IPS DF 6.9 (cell line): ENCODE measurements around the gene KIF1A.

Experiments
- DNase-seq: peaks from one replicate; pipeline ENCODE4 v3.0.0-alpha.2; 2013; ENCODE audit warnings: low read depth, low spot score
- H3K27ac ChIP-seq: one replicate; pipeline ENCODE4 v1.5.1; 2013; ENCODE audit warnings: low read length, control low read depth
- H3K27me3 ChIP-seq: 2 replicates; pipeline ENCODE4 v1.6.1; 2013; ENCODE audit warnings: mild to moderate bottlenecking, low read length; ENCODE audit not compliant: control insufficient read depth, insufficient read depth
- H3K36me3 ChIP-seq: 2 replicates; pipeline ENCODE4 v1.6.1; 2013; ENCODE audit warnings: low read length; ENCODE audit not compliant: control insufficient read depth, insufficient read depth
- H3K4me1 ChIP-seq: 2 replicates; pipeline ENCODE4 v1.6.1; 2013; ENCODE audit warnings: low read length; ENCODE audit not compliant: control insufficient read depth, insufficient read depth
- H3K4me3 ChIP-seq: 2 replicates; pipeline ENCODE4 v1.5.1; 2013; ENCODE audit warnings: mild to moderate bottlenecking, low read length
- H3K9me3 ChIP-seq: 2 replicates; pipeline ENCODE4 v1.6.1; 2013; ENCODE audit warnings: low read length, inconsistent platforms; ENCODE audit not compliant: control insufficient read depth, insufficient read depth
- WGBS: extraction: QIAGEN DNeasy Blood & Tissue Kit; methylation state at CpG from one replicate; pipeline ENCODE4 v1.1.7; 2013; ENCODE audit warnings: mixed read lengths, missing lambda C conversion rate; ENCODE audit not compliant: insufficient read length, insufficient coverage; 5-methylcytosine and 5-hydroxymethylcytosine counted together

Gene KIF1A

DNA sequence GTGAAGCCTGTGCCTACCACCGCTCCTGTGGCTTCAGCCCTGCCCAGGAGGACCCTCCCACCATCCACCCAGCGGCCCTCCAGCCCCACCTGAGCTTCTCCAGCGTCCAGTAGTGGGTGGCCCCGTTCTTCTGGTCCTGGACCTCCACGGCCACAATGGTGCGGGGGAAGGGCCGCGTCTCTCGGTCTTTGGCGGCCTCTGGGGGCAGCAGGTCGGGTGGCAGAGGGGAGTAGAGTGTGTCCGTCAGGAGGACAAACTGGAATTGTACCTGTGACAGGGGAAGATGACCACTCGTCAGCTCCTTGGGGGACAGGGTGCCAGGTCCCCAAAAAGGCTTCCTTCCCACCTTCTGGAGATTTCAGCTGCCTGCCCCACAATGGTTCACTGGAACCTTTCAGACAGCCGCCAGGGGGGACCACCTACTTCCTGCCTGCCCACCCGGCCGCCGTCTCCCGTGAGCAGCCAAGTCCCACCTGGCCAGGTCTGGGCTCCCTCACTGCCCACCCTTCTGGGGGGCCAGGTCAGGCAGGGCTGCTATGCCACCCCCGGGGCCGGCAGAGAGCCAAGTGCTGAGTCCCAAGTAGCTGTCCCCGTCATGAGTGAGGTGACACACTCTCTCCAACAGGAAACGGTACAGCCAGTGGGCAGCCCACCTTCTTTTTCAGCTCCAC lies 59.3 kb downstream of the KIF1A start:
- no CpG with 5 or more reads among the region's 22 CpGs for WGBS
- H3K27me3 ChIP-seq, result no peaks in the 10 kb centered on the region
- H3K4me3 ChIP-seq, result no peak overlapping the region
- DNase-seq, result no peak
- H3K27ac ChIP-seq, result no peak overlapping the region
- H3K9me3 ChIP-seq, result no peaks in the 10 kb centered on the region
- peaks cover 72% of the 10 kb centered on the region for H3K36me3 ChIP-seq
- H3K4me1 ChIP-seq, result no peaks in the 10 kb centered on the region

DNA sequence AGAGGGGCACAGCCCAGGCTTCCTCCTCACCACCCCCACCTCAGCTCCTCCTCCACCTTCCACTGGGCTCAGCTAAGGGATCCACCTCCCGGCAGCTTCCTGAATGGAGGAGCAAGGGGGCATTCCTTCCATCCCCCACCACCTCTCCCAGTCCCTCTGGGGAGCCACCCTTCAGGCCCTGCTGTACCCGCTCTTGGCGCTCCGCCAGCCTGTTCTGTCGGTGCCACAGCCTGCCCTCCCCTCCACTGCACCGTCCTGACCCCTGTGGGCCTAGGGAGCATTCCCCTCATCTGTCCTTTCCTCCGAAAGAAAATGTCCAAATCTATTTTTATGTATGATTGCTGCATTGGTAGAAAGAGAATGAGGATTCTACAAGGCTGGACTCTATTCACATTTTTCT lies 59.9 kb downstream of the KIF1A start:
- Histone ChIP-seq H3K9me3 (no peaks in the 10 kb centered on the region), H3K27ac (no peak overlapping the region), H3K4me3 (no peak overlapping the region), H3K36me3 (peaks cover 68% of the 10 kb centered on the region), H3K4me1 (no peaks in the 10 kb centered on the region), H3K27me3 (no peaks in the 10 kb centered on the region)
- DNase-seq, result no peak
- no CpG with 5 or more reads among the region's 7 CpGs for WGBS

DNA sequence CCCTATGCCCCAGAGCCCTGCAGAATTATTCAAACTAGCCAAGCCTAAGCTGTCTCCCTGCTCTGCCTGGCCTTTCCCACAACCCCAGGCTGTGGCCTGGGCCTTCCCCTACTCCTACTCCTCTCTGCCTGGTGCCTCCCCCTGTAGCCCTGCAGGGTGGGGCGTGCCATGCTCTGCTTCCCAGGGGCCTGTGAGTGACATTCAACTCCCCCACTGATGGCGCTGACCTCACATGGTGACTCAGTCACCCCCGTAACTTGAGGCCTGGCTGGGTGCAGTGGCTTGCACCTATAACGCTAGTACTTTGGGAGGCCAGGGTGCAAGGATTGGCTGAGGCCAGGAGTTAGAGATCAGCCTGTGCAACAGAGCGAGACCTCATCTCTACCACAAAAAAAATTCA lies 60.6 kb downstream of the KIF1A start:
- no peak for DNase-seq
- Histone ChIP-seq H3K27ac (no peak overlapping the region), H3K4me3 (no peak overlapping the region), H3K27me3 (no peaks in the 10 kb centered on the region), H3K36me3 (peaks cover 71% of the 10 kb centered on the region), H3K9me3 (no peaks in the 10 kb centered on the region), H3K4me1 (no peaks in the 10 kb centered on the region)
- WGBS, result no CpG with 5 or more reads among the region's 5 CpGs

DNA sequence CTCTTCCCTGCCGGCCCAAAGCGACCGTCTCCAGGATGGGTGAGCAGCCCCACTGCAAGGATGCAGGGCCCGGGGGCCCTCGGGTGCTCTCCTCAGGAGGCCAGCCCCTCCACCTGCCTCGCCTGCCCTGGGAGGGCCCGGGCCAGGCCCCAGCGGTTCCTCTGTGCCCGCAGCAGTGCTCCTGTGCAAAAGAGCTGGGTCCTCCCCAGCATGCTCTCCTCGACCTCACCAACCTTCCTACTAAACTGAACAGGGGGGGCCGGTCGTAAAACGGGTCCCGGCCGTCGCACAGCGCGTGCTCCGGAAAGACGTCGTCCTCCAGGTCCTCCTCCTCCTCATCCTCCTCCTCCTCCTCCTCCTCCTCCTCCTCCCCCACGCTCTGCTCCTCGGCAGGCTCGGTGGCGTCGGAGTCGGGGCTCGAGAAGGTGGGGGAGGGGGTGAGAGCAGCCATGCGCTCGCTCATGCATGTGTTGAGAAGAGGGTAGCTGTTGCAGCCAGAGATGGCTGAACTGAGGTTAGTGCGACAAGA lies 62.9 kb downstream of the KIF1A start:
- no peak overlapping the region for H3K4me3 ChIP-seq
- no peaks in the 10 kb centered on the region for H3K9me3 ChIP-seq
- WGBS, result no CpG with 5 or more reads among the region's 31 CpGs
- no peak for DNase-seq
- H3K27ac ChIP-seq, result no peak overlapping the region
- H3K4me1 ChIP-seq, result no peaks in the 10 kb centered on the region
- no peaks in the 10 kb centered on the region for H3K27me3 ChIP-seq
- peaks cover 55% of the 10 kb centered on the region for H3K36me3 ChIP-seq

DNA sequence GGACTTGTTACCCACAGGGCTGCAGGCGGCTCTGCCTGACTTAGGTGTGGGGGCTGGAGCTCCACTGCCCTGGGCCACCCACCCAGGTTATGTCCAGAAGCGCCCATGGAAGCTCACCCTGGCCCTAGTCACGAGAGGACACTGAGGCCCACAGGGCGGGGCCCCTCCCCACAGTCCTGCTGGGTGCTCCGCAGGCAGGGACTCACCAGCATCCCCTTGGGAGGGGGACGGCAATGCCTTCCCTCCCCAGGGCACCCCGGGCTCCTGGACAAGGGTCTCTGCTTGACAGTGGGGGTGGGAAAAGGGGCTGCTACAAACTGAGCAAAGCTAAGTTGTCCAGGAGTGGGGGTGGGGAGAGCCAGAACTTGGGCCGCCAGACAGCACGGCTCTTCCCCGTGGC lies 67.8 kb downstream of the KIF1A start:
- WGBS, result no CpG with 5 or more reads among the region's 10 CpGs
- no peaks in the 10 kb centered on the region for H3K4me1 ChIP-seq
- no peaks in the 10 kb centered on the region for H3K27me3 ChIP-seq
- no peak overlapping the region for H3K4me3 ChIP-seq
- H3K27ac ChIP-seq, result no peak overlapping the region
- DNase-seq, result no peak
- no peaks in the 10 kb centered on the region for H3K9me3 ChIP-seq
- H3K36me3 ChIP-seq, result peaks cover 52% of the 10 kb centered on the region

DNA sequence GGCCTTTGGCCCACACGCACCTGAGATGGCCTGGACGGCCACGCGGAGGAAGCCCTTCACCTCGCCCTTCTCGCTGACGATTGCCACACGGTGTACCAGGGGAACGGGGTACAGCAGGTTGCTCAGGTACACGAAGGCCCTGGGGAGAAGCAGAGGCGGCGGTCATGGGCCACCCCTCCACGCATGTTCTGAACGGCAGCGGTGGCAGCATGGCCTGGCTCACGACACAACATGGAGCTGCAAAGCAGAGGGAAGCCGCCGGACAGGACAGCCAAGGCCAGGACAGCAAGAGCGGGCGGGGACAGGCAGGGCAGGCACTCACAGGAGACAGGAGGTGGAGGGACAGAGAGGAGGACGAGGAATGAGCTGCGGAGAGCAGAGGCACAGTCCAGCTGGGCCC lies 69.6 kb downstream of the KIF1A start:
- WGBS, result no CpG with 5 or more reads among the region's 22 CpGs
- no peak for DNase-seq
- no peaks in the 10 kb centered on the region for H3K4me1 ChIP-seq
- H3K27ac ChIP-seq, result no peak overlapping the region
- H3K9me3 ChIP-seq, result no peaks in the 10 kb centered on the region
- H3K4me3 ChIP-seq, result no peak overlapping the region
- H3K27me3 ChIP-seq, result no peaks in the 10 kb centered on the region
- H3K36me3 ChIP-seq, result peaks cover 61% of the 10 kb centered on the region

DNA sequence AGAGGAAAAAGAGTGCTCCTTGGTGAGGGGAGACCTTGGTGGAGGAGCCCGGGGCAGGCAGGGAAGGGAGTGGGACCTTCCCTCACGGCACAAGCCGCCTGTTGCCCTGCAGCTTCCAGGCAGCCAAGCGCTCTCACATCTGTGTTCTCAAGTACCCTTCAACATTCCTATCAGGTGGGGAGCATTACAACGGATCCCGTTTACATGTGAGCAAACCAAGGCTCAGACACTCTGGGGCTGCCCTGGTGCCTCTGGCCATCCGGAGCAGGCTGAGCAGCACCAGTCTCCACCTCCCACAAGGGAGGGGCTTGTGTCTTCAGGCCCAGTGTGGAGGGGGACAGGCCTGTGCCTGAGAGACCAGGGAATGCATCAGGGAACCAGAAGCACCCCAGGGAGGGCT lies 70.5 kb downstream of the KIF1A start:
- no CpG with 5 or more reads among the region's 7 CpGs for WGBS
- no peak for DNase-seq
- H3K27me3 ChIP-seq, result no peaks in the 10 kb centered on the region
- H3K36me3 ChIP-seq, result peaks cover 62% of the 10 kb centered on the region
- H3K4me3 ChIP-seq, result no peak overlapping the region
- H3K9me3 ChIP-seq, result no peaks in the 10 kb centered on the region
- no peak overlapping the region for H3K27ac ChIP-seq
- no peaks in the 10 kb centered on the region for H3K4me1 ChIP-seq

DNA sequence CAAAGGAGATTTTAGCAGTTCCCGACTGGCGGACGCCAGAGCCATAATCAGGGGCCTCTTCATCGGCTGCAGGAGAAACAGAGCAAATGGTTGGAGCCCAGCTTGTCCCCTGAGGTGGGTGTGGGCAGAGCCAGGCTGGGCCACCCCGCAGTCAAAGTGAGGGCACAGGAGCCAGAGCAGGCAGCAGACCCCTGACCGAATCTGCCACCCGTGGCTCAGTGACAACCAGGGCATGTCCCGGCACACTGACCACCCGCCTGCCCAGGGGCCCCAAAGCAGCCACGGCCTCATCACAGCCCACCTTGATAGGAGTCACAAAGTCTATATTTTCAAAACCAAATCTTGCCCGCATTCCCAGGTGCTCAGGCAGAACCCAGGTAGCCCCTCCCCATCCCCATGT lies 72.8 kb downstream of the KIF1A start:
- no peak overlapping the region for H3K27ac ChIP-seq
- H3K36me3 ChIP-seq, result peaks cover 66% of the 10 kb centered on the region
- H3K4me1 ChIP-seq, result no peaks in the 10 kb centered on the region
- no CpG with 5 or more reads among the region's 11 CpGs for WGBS
- H3K4me3 ChIP-seq, result no peak overlapping the region
- no peaks in the 10 kb centered on the region for H3K27me3 ChIP-seq
- DNase-seq, result no peak
- no peaks in the 10 kb centered on the region for H3K9me3 ChIP-seq

DNA sequence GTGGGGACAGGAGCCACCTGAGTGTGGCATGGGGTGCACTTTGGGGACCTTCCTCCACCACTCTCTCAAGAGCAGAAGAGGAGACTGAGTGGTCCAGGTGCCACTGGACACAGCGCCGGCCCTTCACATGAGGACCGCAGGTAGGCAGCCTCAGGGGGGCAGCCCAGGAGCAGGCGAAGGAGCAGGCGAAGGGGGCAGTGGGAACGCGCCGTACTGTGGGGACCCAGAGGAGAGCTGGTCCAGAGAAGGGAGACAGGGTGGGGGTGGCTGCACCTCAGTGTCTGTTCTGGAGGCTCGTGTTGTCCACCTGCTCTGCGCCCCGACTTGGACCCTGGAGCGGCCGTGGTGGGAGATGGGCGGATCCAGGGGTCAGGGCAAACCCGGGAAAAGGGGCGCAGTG lies 73.3 kb downstream of the KIF1A start:
- no peak overlapping the region for H3K4me3 ChIP-seq
- no peaks in the 10 kb centered on the region for H3K4me1 ChIP-seq
- no peak for DNase-seq
- no peaks in the 10 kb centered on the region for H3K9me3 ChIP-seq
- peaks cover 72% of the 10 kb centered on the region for H3K36me3 ChIP-seq
- no peaks in the 10 kb centered on the region for H3K27me3 ChIP-seq
- H3K27ac ChIP-seq, result no peak overlapping the region
- WGBS, result no CpG with 5 or more reads among the region's 16 CpGs

DNA sequence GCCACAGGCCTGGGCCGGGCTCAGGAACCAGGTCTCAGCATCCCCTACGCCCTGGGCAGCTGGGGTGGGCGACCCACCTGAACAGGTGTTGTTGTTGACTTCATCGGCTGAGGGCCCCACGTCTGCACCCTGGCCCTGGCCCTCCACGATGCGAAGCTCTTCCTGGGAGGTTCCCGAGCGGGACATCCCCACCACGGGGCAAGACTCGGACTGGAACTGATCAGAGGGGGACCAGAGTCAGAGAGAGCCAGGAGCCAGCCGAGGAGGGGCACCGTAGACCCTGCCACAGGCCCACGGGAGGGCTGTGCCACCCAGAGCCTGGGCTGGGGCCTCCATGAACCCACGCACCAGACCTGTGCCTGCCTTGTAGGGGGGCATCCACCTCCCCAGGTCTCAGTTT lies 74.1 kb downstream of the KIF1A start:
- WGBS, result no CpG with 5 or more reads among the region's 15 CpGs
- Histone ChIP-seq H3K4me3 (no peak overlapping the region), H3K4me1 (no peaks in the 10 kb centered on the region), H3K9me3 (no peaks in the 10 kb centered on the region), H3K27me3 (no peaks in the 10 kb centered on the region), H3K27ac (no peak overlapping the region), H3K36me3 (peaks cover 75% of the 10 kb centered on the region)
- no peak for DNase-seq

DNA sequence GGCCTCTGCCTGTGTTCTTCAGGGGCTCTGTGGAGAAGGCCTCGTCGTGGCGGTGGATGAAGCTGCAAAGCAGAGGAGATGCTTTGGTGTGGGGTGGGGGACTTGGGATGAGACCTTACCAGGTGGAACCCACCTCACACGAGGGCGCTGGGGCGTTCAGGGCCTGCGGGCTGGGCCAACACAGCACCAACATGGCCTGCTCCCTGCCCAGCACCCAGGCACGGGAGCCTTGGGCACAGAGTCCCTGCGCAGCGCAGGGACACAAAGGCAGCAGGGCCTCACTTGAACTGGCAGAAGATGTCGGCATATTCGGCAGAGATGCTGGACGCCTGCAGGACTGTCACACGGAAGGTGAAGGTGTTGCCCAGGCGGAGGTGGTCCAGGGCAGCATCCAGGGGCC lies 74.6 kb downstream of the KIF1A start:
- DNase-seq, result no peak
- H3K9me3 ChIP-seq, result no peaks in the 10 kb centered on the region
- no CpG with 5 or more reads among the region's 15 CpGs for WGBS
- no peaks in the 10 kb centered on the region for H3K4me1 ChIP-seq
- no peak overlapping the region for H3K27ac ChIP-seq
- no peak overlapping the region for H3K4me3 ChIP-seq
- H3K27me3 ChIP-seq, result no peaks in the 10 kb centered on the region
- H3K36me3 ChIP-seq, result peaks cover 76% of the 10 kb centered on the region
